ENCODE results near the gene MGAM2.

GRCh38 chr7:142063551-142064442, 47.7 kb upstream of the MGAM2 start:
- no peak for TF ChIP-seq JUND (IDR thresholded peaks at IDR 0.05)
- no peak for TF ChIP-seq CTCF (IDR thresholded peaks at IDR 0.05; ENCODE audit: low read depth, low read length, missing input control)
- TF ChIP-seq ATF3 (IDR thresholded peaks at IDR 0.05), result no peak
- no peak for TF ChIP-seq EGR1 (IDR thresholded peaks at IDR 0.05; ENCODE audit: low read depth in 2 of 2)
- no peak for TF ChIP-seq RAD21 (IDR thresholded peaks at IDR 0.05)
- TF ChIP-seq MAX (IDR thresholded peaks at IDR 0.05), result no peak
- TF ChIP-seq REST (IDR thresholded peaks at IDR 0.05), result no peak
- TF ChIP-seq ZBTB33 (IDR thresholded peaks at IDR 0.05), result no peak
- TF ChIP-seq YY1 (IDR thresholded peaks at IDR 0.05), result no peak

Measured in liver (tissue), 3 donors.